ENCODE data around the gene BLVRB.
A peak's percentile ranks its signal among the peaks of the same experiment; 100 is the strongest.
"Not testable (repeated sequence)": the region's sequence is repeated elsewhere in the genome, so short reads cannot be mapped to it uniquely, and the experiment has no call there.

The BLVRB gene

DNA sequence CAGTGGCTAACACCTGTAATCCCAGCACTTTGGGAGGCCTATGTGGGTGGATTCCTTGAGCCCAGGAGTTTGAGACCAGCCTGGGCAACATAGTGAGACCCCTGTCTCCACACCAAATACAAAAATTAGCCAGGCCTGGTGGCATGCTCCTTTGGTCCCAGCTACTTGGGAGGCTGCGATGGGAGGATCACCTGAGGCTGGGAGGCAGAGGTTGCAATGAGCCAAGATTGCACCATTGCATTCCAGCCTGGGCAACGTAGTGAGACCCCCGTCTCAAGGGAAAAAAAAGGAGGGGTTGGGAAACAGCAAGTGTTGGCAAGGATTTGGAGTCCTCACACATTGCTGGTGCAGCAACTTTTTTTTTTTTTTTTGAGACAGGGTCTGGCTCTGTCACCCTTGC, 20.5 kb upstream of the BLVRB start:
- DNase-seq (ENCODE audit: low read depth), result no peak

DNA sequence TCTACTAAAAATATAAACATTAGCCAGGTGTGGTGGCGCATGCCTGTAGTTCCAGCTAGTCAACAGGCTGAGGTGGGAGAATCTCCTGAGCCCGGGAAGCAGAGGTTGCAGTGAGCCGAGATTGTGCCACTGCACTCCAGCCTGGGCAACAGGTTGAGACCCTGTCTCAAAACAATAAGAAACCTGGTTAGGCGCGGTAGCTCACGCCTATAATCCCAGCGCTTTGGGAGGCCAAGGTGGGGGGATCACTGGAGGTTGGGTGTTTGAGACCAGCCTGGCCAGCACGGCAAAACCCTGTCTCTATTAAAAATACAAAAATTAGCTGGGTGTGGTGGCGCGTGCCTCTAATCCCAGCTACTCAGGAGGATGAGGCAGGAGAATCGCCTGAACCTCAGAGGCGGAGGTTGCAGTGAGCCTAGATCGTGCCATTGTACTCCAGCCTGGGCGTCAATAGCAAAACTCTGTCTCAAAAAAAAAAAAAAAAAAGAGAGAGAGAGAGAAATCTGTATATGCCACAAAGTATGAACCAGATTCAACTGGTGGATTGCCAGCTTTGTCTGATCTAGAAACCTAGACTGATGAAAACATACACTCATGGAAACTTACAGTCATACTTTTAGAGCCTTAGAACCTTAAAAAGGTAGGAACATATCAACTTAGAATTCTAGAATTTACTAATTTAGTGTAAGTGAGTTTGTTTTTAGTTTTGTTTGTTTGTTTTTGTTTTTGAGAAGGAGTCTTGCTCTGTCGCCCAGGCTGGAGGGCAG, 10.5 kb upstream of the BLVRB start:
- not testable (repeated sequence) for DNase-seq (ENCODE audit: low read depth)

DNA sequence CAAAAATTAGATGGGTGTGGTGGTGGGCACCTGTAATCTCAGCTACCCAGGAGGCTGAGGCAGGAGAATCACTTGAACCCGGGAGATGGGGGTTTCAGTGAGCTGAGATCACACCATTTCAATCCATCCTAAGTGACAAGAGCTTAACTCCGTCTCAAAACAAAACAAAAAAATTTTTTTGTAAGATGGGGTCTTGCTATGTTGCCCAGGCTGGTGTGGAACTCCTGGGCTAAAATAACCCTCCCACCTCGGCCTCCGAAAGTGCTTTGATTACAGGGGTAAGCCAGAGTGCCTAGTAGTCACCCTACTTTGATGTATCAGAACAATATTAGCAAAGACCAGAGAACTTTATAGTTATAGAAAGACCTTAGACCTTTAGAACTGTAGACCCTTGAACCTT, 9.2 kb upstream of the BLVRB start:
- DNase-seq (ENCODE audit: low read depth), result no peak

DNA sequence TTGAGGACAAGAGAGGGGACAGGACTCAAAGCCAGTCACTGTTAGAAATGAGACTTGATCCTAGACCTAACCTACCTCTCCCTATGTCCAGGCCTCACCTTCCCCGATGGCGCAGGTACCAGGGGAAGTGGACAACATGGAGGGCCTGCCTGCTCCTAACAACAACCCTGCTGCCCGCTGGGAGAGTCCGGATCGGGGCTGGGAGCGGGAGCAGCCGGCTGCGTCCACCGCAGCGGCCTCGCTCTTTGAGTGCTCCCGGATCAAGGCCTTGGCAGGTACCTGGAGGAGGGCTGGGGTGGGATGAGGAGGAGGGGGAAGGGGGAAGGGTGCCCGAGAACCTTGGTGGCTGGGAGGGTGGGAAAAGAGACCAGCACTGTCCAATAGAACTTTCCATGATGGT, 7.0 kb upstream of the BLVRB start:
- DNase-seq (ENCODE audit: low read depth), result no peak

DNA sequence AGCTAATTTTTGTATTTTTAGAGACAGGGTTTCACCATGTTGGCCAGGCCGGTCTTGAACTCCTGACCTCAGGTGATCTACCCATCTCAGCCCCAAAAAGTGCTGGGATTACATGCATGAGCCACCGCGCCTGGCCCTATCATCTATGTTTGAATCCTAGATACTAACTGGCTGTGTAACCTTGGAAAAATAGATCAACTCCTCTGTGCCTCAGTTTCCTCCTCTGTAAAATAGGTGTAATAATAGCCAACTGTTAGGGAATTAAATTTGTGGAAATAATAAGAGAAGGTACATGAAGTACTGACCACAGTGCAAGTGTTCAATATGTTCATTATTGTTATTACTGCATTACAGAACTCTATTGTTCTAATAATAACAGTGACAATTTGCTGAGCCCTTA, 5.6 kb upstream of the BLVRB start:
- no peak for DNase-seq (ENCODE audit: low read depth)

DNA sequence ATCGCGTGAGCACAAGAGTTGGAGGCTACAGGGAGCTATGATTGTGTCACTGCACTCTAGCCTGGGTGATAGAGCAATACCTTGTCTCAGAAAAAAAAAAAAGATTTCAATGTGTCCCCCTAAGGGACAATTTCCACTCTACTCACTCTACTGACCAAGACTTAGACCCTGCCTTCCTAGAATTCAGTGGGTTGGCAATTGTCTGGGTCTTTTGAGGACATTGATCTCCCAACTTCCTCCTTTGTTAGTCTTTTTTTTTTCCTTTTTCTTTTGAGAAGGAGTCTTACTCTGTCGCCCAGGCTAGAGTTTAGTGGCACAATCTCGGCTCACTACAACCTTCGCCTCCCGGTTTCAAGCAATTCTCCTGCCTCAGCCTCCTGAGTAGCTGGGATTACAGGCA, 3.5 kb upstream of the BLVRB start:
- no peak for DNase-seq (ENCODE audit: low read depth)

DNA sequence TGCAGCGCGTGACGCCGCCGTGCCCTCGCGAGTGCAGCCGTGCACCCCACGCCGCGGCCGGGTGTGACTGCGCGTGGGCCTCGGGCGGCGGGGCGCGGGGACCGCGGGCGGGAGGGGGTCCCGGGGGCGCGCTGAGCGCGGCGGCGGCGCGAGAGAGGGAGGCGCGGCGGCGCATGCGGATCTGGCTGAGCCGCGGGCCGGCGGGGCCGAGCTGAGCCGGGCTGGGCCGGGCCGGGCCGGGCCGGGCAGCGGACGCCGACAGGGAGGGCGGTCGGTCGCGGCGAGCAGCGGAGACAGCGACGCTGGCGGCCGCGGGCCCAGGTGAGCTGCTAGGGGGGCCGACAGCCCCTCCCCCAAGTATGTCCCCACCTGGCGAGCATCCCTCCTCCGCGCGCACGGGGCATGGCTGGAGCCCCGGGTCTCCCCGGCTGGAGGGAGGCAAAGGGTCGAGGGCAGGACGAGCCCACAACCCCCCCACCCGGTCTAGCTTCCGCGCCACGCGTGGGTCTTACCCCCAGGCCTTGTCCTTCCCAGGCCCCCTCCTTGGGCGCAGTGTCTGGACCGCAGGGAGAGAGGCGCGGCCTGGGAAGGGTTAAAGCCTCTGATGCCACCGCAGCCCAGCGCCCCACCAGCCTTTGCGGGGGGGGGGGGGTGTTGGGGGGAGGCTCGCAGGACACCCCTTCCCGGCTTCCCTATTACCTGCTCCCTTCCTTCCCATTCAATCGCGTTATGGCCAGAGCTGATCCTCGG, 1.6 kb upstream of the BLVRB start, which contains the start of gene SPTBN4:
Gene SPTBN4 (plus strand): TSS at position 17 of the 750 bp plus-strand sequence. CDS start 5,621 bp downstream, outside the sequence.
- DNase-seq (ENCODE audit: low read depth), result no peak

DNA sequence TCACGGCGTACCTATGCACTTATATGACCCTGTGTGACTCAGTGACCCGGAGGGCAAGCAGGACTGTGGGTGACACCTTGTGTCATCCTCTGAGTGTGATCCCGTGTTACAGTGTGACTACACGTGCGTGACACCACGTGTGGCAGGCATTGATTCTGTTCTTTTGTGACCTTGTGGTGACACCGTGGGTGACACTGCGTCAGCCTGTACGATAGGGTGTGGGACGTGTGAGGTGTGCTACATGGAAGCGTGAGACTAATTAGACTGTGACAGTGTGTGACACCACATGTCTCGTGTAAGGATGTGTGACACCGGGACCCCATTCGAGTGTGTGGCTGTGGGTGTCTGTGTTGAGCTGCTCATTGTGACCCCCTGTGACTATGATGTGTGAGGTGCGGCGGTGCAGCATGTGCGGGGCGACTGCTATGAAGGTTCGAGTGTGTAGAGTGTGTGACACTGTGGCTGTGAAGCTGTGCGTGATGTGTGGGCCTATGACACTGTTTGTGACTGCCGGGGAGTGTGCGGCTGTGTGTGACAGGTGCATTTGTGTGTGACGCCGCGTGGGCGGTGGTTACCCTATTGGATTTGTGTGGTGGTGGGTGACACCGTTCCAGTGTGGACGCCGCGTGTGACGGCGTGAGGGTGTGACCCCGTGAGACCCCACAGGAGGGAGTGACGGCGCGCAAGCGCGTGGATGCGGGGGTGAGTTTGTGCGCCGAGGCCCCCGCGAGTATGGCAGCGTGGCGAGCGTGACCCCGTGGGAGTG, 857 bp upstream of the BLVRB start:
- peak; percentile 63 for DNase-seq (ENCODE audit: low read depth)

DNA sequence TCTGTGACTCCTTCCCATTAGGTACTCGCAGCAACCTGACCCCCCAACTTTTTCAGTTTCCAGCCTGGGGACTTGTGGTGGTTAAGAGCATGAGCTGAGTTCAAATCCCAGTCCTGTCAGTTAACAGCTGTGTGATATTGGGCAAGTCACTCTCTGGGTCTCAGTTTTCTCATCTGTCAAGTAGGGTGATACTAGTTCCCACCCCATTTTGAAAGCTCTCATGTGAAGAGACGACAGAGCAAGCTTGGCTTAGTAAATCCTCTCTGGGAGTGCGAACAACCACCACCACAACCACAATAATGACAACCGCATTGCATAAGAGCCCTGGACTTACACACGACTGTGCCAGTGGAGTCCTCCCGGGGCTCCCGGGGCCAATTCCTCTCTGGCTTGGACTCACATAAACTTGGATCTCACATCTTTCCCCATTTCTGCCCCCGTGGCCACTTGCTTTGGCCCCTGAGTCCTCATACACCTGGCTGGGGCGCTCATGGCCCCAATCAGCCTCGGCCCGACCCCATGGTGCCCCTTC, 454 bp downstream of the BLVRB start:
- peak; percentile 2 for DNase-seq (ENCODE audit: low read depth)

DNA sequence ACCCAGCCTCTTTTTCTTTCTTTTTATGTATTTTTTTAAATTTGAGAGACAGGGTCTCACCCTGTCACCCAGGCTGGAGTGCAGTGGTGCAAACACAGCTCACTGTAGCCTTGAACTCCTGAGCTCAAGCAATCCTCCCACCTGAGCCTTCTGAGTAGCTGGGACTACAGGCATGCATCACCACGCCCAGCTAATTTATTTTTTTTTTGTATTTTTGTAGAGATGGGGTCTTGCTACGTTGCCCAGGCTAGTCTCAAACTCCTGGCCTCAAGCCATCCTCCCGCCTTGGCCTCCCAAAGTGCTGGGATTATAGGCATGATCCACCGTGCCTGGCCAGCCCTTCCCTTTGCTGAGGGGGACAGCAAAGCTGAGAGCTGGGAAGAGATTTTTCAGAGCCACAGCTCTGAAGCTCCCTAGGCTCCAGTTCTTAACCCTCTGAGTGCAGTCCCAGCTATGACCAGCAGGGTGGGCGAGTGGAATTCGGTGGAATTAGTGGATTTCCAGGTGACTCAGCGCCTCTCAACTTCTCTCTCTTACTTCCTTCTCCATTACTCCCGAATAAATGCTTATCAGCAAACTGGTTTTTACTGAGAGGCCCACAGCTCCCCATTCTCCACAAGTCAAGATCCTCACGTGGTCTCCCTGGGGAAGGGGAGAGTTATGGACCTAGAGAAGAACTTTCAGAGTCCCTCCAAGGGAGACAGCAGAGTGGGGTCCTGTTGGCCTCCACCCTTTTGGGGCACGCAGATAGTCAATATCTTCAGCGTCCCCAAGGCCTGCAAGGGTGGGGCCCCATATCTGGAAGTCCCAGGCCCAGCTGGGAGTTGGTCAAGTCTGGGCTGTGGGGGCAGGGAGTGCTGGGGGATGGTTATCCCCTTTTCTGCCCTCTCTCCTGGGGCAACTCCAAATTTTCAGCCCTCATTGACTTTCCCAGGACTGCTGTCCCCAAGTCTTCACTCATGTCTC, 1.2 kb downstream of the BLVRB start:
- peak; percentile 68 for DNase-seq (ENCODE audit: low read depth)

DNA sequence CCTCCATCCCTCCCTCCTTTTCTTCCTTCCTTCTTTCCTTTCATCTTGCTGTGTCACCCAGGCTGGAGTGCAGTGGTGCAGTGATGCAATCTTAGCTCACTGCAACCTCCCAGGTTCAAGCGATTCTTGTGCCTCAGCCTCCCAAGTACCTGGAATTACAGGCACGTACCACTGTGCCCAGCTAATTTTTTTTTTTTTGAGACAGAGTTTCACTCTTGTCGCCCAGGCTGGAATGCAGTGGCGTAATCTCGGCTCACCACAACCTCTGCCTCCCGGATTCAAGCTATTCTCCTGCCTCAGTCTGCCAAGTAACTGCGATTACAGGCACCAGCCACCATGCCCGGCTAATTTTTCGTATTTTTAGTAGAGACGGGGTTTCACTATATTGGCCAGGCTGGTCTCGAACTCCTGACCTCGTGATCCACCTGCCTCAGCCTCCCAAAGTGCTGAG, 1.9 kb downstream of the BLVRB start:
- DNase-seq (ENCODE audit: low read depth), result not testable (repeated sequence)

DNA sequence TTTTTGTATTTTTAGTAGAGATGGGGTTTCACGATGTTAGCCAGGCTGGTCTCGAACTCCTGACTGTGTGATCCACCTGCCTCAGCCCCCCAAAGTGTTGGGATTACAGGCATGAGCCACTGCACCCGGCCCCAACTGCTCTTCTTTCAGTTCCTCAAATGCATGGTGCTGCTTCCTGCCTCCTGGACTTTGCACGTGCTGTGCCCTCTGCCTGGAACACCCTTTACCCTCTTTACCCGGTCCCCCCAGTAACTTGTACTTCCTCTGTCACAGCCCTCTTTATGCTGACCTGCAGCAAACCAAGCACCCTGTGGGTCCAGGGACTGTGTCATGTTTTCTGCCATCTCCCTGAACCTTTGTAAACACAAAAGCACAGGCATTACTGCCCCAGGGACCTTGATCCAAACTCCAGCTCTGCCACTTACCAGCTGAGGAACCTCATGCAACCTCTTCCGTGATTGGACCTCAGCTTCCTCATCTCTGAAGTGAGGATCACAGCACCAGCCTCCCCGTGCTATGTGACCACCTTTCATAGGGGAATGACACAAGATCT, 3.8 kb downstream of the BLVRB start:
- no peak for DNase-seq (ENCODE audit: low read depth)

DNA sequence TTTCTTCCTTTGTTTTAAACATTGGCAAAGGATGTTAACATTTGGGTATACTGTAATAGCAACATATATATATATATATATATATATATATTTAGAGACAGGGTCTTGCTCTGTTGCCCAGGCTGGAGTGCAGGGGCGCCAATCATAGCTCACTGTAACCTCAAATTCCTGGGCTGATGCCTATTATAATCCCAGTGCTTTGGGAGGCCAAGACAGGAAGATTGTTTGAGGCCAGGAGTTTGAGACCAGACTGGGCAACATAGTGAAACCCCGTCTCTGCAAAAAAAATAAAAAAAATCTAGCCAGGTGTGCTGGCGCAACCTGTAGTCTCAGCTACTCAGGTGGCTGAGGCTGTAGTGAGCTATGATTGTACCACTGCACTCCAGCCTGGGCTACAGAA, 5.4 kb downstream of the BLVRB start:
- no peak for DNase-seq (ENCODE audit: low read depth)

DNA sequence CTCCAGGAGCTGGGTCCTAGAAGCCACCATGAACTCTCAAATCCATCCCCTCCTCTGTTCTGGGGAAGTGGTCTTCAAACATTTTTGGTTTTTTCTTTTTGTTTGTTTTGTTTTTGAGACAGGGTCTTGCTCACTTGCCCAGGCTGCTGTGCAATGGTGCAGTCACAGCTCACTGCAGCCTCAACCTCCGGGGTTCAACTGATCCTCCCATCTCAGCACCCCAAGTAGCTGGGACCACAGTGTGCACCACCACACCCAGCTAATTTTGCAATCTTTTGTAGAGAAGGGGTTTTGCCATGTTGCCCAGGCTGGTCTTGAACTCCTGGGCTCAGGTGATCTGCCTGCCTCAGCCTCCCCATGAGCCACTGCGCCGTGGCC, 7.0 kb downstream of the BLVRB start:
- no peak for DNase-seq (ENCODE audit: low read depth)

DNA sequence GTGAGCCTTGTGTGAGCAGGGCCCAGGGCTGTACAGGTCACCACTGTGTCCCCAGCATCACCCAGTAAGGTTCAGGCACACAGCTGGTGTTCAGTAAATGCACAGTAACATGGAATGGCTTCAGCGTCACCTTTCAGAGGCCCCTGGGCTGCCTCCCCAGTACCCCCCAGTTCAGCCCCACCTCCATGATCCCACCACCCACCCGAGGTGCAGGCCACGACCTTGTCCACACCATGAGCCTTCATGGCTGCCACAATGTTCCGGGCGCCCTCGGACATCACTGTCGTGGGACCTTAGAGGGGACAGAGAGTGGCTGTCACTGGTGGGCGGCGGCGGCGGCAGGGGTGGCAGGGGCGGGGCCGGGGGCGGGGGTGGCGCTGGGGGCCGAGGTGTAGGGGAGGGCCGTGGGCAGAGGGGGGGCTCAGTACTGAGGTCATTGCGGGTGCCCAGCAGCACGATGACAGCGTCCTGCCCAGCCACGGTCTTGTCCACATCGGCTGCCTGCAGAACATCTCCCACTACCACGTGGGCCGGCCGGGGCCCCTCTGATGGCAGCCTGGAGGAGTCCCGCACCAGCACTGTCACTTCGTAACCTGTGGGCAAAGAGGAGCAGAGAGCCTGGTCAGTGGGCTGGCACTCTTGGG, 7.5 kb downstream of the BLVRB start:
- no peak for DNase-seq (ENCODE audit: low read depth)

DNA sequence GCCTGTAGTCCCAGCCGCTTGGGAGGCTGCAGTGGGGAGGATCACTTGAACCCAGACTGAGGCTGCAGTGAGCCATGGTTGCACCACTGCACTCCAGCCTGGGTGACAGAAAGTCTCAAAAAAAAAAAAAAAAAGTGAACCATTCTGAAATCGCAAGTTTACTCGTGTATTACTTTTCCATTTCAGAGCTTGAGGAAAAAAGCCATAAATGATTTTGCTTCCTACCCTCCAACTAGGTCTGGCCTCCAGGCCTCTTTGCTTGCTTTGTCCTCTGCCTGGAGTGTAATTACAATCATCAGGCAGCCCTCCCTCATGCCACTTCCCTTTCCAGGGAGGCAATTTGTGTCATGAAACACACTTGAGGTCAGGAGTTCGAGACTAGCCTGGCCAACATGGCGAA, 8.5 kb downstream of the BLVRB start:
- DNase-seq (ENCODE audit: low read depth), result no peak

DNA sequence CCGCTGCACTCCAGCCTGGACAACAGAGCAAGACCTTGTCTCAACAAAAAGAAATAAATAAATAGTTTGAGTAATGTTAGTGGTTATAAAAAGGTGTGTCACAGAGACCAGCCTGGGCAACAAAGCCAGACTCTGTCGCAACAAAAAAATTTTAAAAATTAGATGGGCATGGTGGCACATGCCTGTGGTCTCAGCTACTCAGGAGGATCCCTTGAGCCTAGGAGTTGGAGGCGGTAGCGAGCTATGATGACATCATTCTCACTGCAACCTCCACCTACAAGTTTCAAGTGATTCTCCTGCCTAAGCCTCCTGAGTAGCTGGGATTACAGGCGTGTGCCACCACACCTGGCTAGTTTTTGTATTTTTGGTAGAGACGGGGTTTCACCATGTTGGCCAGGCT, 11.6 kb downstream of the BLVRB start:
- DNase-seq (ENCODE audit: low read depth), result not testable (repeated sequence)

DNA sequence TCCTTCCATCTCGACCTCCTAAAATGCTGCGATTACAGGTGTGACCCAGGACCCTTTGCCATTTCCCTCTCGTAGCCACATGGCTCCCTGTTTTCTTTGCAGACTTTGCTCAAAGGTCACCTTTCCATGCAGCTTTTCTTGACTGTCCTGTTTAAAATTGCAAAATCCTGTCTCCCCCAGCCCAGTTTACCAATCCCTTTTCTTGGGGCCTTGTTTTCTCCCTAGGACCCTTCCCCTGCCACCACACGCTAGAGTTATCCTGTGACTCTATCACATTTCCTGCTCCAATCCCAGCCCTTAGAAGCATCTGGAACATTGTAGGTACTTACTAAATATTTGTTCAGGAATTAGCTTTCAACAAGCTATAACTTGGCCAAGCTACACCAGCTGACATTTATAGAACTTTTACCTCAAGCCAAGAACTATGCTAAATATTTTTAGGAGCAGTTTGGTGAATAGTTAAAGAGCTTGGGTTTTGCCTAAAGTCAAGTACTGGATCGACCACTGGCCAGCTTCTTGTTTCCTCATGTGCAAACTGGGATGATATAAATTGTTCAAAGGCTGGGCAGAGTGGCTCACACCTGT, 12.3 kb downstream of the BLVRB start:
- no peak for DNase-seq (ENCODE audit: low read depth)

DNA sequence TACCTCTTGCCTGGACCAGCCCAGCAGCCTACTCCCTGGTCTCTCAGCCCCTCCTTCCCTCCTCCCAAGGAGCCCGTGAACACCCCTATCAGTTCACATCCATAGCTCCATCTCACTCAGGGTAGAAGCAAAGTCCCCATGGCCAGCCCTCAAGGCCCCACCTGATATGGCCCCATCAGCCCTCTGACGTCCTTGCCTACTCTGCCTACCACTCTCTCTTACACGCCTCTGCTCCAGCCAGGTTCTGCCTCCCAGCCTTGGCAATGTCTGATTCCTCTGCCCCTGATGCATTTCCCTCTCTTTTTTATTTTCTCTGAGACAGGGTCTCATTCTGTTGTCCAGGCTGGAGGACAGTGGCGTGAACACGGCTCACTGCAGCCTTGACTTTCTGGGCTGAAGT, 13.5 kb downstream of the BLVRB start:
- DNase-seq (ENCODE audit: low read depth), result no peak

DNA sequence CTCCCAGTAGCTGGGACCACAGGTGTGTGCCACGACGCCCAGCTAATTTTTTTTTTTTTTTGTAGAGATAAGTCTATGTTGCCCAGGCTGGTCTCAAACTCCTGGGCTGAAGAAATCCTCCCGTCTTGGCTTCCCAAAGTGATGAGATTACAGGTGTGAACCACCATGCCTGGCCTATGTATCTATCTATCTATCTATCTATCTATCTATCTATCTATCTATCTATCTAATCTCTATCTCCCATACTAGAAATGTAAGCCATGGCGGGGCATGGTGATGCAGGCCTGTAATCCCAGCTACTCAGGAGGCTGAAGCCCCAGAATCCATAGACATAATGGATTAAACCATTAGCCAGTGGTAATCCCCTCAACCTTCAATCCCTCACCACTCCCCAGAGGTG, 14.9 kb downstream of the BLVRB start:
- DNase-seq (ENCODE audit: low read depth), result no peak

Data from activated T-cell treated with anti-CD3 and anti-CD28 coated beads for 24 hours (primary cell).